H9 (cell line): Measurements from ENCODE around the gene GHRHR. TPM values are rescaled to one million over a fixed set of nuclear protein-coding genes. Genes with fewer than 3 reads are reported as not detected.

ENCODE experiments used
- DNase-seq: peaks from one replicate; pipeline ENCODE4 v3.0.0-alpha.2; 2017
- H2AFZ ChIP-seq: one replicate; pipeline ENCODE4 v1.6.1; 2013; ENCODE audit warnings: mild to moderate bottlenecking, low read length, control low read depth, moderate library complexity
- H2AK5ac ChIP-seq: 2 replicates; pipeline ENCODE4 v1.6.1; 2013; ENCODE audit warnings: low read length, control low read depth, mixed read lengths; ENCODE audit not compliant: insufficient read length
- H2BK120ac ChIP-seq: one replicate; pipeline ENCODE4 v1.6.1; 2013; ENCODE audit warnings: low read depth, mild to moderate bottlenecking, low read length, control low read depth, inconsistent platforms; ENCODE audit not compliant: poor library complexity, severe bottlenecking
- H2BK12ac ChIP-seq: 2 replicates; pipeline ENCODE4 v1.6.1; 2013; ENCODE audit warnings: low read length, control low read depth, mixed read lengths, low read depth; ENCODE audit not compliant: insufficient read length
- H2BK15ac ChIP-seq: 2 replicates; pipeline ENCODE4 v1.6.1; 2013; ENCODE audit warnings: low read depth, low read length, control low read depth
- H2BK20ac ChIP-seq: one replicate; pipeline ENCODE4 v1.6.1; 2013; ENCODE audit warnings: low read depth, mild to moderate bottlenecking, low read length, control low read depth, inconsistent platforms; ENCODE audit not compliant: poor library complexity, severe bottlenecking
- H2BK5ac ChIP-seq: 2 replicates; pipeline ENCODE4 v1.6.1; 2013; ENCODE audit warnings: low read length, control low read depth, mixed read lengths; ENCODE audit not compliant: insufficient read length
- H3K14ac ChIP-seq: 2 replicates; pipeline ENCODE4 v1.6.1; 2013; ENCODE audit warnings: low read length, control low read depth; ENCODE audit not compliant: insufficient read depth
- H3K18ac ChIP-seq: 2 replicates; pipeline ENCODE4 v1.6.1; 2013; ENCODE audit warnings: low read depth, mild to moderate bottlenecking, mixed read lengths, low read length, control low read depth; ENCODE audit not compliant: insufficient read length
- H3K23ac ChIP-seq: 2 replicates; pipeline ENCODE4 v1.6.1; 2013; ENCODE audit warnings: low read length, control low read depth, mixed read lengths, low read depth; ENCODE audit not compliant: insufficient read length
- H3K23me2 ChIP-seq: 2 replicates; pipeline ENCODE4 v1.6.1; 2013; ENCODE audit warnings: low read depth, mild to moderate bottlenecking, mixed read lengths, low read length, control low read depth; ENCODE audit not compliant: insufficient read length, poor library complexity, severe bottlenecking
- H3K27ac ChIP-seq: 2 replicates; pipeline ENCODE4 v1.5.1; 2013; ENCODE audit warnings: low read length, control low read depth, mixed read lengths, low read depth; ENCODE audit not compliant: insufficient read length
- H3K27me3 ChIP-seq: 2 replicates; pipeline ENCODE4 v1.6.1; 2013; ENCODE audit warnings: low read length, control low read depth, inconsistent platforms; ENCODE audit not compliant: insufficient read depth
- H3K4ac ChIP-seq: 2 replicates; pipeline ENCODE4 v1.6.1; 2013; ENCODE audit warnings: low read depth, mild to moderate bottlenecking, control low read depth, inconsistent platforms, low read length, moderate library complexity
- H3K4me1 ChIP-seq: 2 replicates; pipeline ENCODE4 v1.6.1; 2013; ENCODE audit warnings: low read length, control low read depth, inconsistent platforms; ENCODE audit not compliant: insufficient read depth
- H3K4me2 ChIP-seq: 2 replicates; pipeline ENCODE4 v1.6.1; 2013; ENCODE audit warnings: low read length, control low read depth, mixed read lengths; ENCODE audit not compliant: insufficient read length, insufficient read depth
- H3K56ac ChIP-seq: 2 replicates; pipeline ENCODE4 v1.6.1; 2013; ENCODE audit warnings: low read depth, mild to moderate bottlenecking, mixed read lengths, low read length, control low read depth; ENCODE audit not compliant: insufficient read length
- H3K79me1 ChIP-seq: 2 replicates; pipeline ENCODE4 v1.6.1; 2013; ENCODE audit warnings: low read depth, mild to moderate bottlenecking, moderate library complexity, low read length, control low read depth, inconsistent platforms; ENCODE audit not compliant: insufficient read depth, poor library complexity, severe bottlenecking
- H3K79me2 ChIP-seq: 2 replicates; pipeline ENCODE4 v1.6.1; 2013; ENCODE audit warnings: low read length, control low read depth, inconsistent platforms; ENCODE audit not compliant: insufficient read depth
- H3K9ac ChIP-seq: 2 replicates; pipeline ENCODE4 v1.6.1; 2013; ENCODE audit warnings: low read length, control low read depth, mixed read lengths; ENCODE audit not compliant: insufficient read length; ENCODE audit errors: extremely low read depth
- H3K9me3 ChIP-seq: one replicate; pipeline ENCODE4 v1.6.1; 2013; ENCODE audit warnings: low read depth, low read length, inconsistent platforms; ENCODE audit not compliant: control insufficient read depth
- H3T11ph ChIP-seq: one replicate; pipeline ENCODE4 v1.6.1; 2013; ENCODE audit warnings: mild to moderate bottlenecking, low read length, control low read depth, inconsistent platforms
- H4K20me1 ChIP-seq: one replicate; pipeline ENCODE4 v1.6.1; 2013; ENCODE audit not compliant: control insufficient read depth, insufficient read length, insufficient read depth
- H4K5ac ChIP-seq: 2 replicates; pipeline ENCODE4 v1.6.1; 2013; ENCODE audit warnings: low read depth, mild to moderate bottlenecking, mixed read lengths, low read length, control low read depth; ENCODE audit not compliant: insufficient read length
- H4K8ac ChIP-seq: replicated peaks from 2 replicates; pipeline ENCODE4 v1.6.1; 2013; ENCODE audit warnings: low read length, control low read depth, mixed read lengths, low read depth; ENCODE audit not compliant: insufficient read length
- H4K91ac ChIP-seq: 2 replicates; pipeline ENCODE4 v1.6.1; 2013; ENCODE audit warnings: low read depth, mild to moderate bottlenecking, moderate library complexity, mixed read lengths, low read length, control low read depth; ENCODE audit not compliant: insufficient read length
- H3K27ac Mint-ChIP-seq, 3 experiments: 2 replicates in 2 of 3; 3 replicates in 1 of 3; pipeline ENCODE4 v1.8.0; 2020 to 2021; ENCODE audit warnings: mixed read lengths in 3 of 3, mild to moderate bottlenecking in 1 of 3, moderate library complexity in 1 of 3
- H3K27me3 Mint-ChIP-seq: 2 replicates; pipeline ENCODE4 v1.8.0; 2021; ENCODE audit warnings: low read depth, mild to moderate bottlenecking, moderate library complexity, mixed read lengths
- H3K36me3 Mint-ChIP-seq, 3 experiments: 2 replicates in 2 of 3; 3 replicates in 1 of 3; pipeline ENCODE4 v1.8.0; 2020 to 2021; ENCODE audit warnings: low read depth in 3 of 3, mixed read lengths in 3 of 3; ENCODE audit not compliant: insufficient read depth in 1 of 3
- H3K4me1 Mint-ChIP-seq, 2 experiments: 2 replicates each; pipeline ENCODE4 v1.8.0; 2020; ENCODE audit warnings: mixed read lengths in 2 of 2
- H3K4me3 Mint-ChIP-seq, 2 experiments: 2 replicates in 1 of 2; 3 replicates in 1 of 2; pipeline ENCODE4 v1.8.0; 2020 to 2021; ENCODE audit warnings: mild to moderate bottlenecking in 2 of 2, mixed read lengths in 2 of 2, moderate library complexity in 1 of 2
- H3K9me3 Mint-ChIP-seq, 2 experiments: 2 replicates in 1 of 2; 3 replicates in 1 of 2; pipeline ENCODE4 v1.8.0; 2020; ENCODE audit warnings: mild to moderate bottlenecking in 2 of 2, mixed read lengths in 2 of 2, moderate library complexity in 1 of 2
- CTCF ChIP-seq: fragments of 200-600 bp; sonication (generic); conservative IDR thresholded peaks from 3 replicates; pipeline ENCODE4 v1.8.0; 2021; ENCODE audit warnings: antibody characterized with exemption, mild to moderate bottlenecking
- WGBS: extraction: QIAGEN DNeasy Blood & Tissue Kit; methylation state at CpG from one replicate; pipeline ENCODE4 v1.1.7; 2013; ENCODE audit warnings: missing lambda C conversion rate, low lambda C conversion rate, mixed read lengths; ENCODE audit not compliant: insufficient read length; ENCODE audit errors: extremely low coverage; 5-methylcytosine and 5-hydroxymethylcytosine counted together
- total RNA-seq: library from RNA; stranded (reverse); gene quantifications from 2 replicates; pipeline ENCODE4 v1.2.1, GENCODE V29; 2021

The GHRHR gene
- total RNA-seq, 1 experiment from 2014 or later: 7.4 TPM

GRCh38 chr7:31007634-31008033 is 43.9 kb downstream of the GHRHR start:
- Mint-ChIP-seq H3K27ac (no peak overlapping the region), H3K9me3 (peaks cover 3 to 4% of the 10 kb centered on the region in 2 experiments; a peak in 2 of 5 replicates), H3K27me3 (peaks cover 6% of the 10 kb centered on the region), H3K4me3 (no peak overlapping the region), H3K36me3 (peaks cover 0 to 8% (median 7%) of the 10 kb centered on the region in 3 experiments; a peak in 2 of 7 replicates), H3K4me1 (peaks cover 8 to 18% of the 10 kb centered on the region in 2 experiments; a peak in 3 of 4 replicates)
- no peak overlapping the region for H3K4ac ChIP-seq
- H3K14ac ChIP-seq: no peak overlapping the region
- H4K20me1 ChIP-seq: no peaks in the 10 kb centered on the region
- H2BK5ac ChIP-seq: no peak overlapping the region
- H3K23me2 ChIP-seq: no peaks in the 10 kb centered on the region
- no CpG with 5 or more reads among the region's 5 CpGs for WGBS
- H4K5ac ChIP-seq: no peak overlapping the region
- H3T11ph ChIP-seq: no peak overlapping the region
- H3K23ac ChIP-seq: no peak overlapping the region
- no peak overlapping the region for H2BK20ac ChIP-seq
- H4K8ac ChIP-seq: no peak overlapping the region
- no peak for TF ChIP-seq CTCF
- no peak overlapping the region for H3K9ac ChIP-seq
- H3K79me1 ChIP-seq: no peaks in the 10 kb centered on the region
- no peaks in the 10 kb centered on the region for H3K79me2 ChIP-seq
- H4K91ac ChIP-seq: no peak overlapping the region
- no peak overlapping the region for H2AK5ac ChIP-seq
- H2AFZ ChIP-seq: no peak overlapping the region
- H2BK15ac ChIP-seq: no peak overlapping the region
- 0 out of 2 replicates have a peak, but pooled peaks cover 2% of the 10 kb centered on the region for H3K27me3 ChIP-seq
- no peak overlapping the region for H3K27ac ChIP-seq
- no peak for DNase-seq
- H3K18ac ChIP-seq: no peak overlapping the region
- H3K4me2 ChIP-seq: no peak overlapping the region
- no peak overlapping the region for H3K56ac ChIP-seq
- no peak overlapping the region for H2BK120ac ChIP-seq
- H2BK12ac ChIP-seq: no peak overlapping the region
- no peaks in the 10 kb centered on the region for H3K9me3 ChIP-seq
- H3K4me1 ChIP-seq: 0 out of 2 replicates have a peak, but pooled peaks cover 2% of the 10 kb centered on the region
